Endothelial cell of umbilical vein (primary cell): Measurements from ENCODE around the gene UVSSA.

Experiments
- EZH2 ChIP-seq: IDR thresholded peaks from 2 replicates; pipeline ENCODE4 v1.6.1; 2012; ENCODE audit warnings: borderline replicate concordance, low read depth, mild to moderate bottlenecking, moderate library complexity, low read length, inconsistent platforms; ENCODE audit not compliant: severe bottlenecking
- FOS ChIP-seq: IDR thresholded peaks from 2 replicates; pipeline ENCODE4 v1.6.1; 2011; ENCODE audit warnings: mild to moderate bottlenecking, low read length, moderate library complexity, borderline replicate concordance; ENCODE audit not compliant: insufficient read depth
- JUN ChIP-seq: IDR thresholded peaks from 2 replicates; pipeline ENCODE4 v1.6.1; 2011; ENCODE audit warnings: borderline replicate concordance, low read depth; ENCODE audit not compliant: insufficient read length, insufficient read depth
- MYC ChIP-seq: IDR thresholded peaks from one replicate; pipeline ENCODE4 v1.6.1; 2011; ENCODE audit warnings: mild to moderate bottlenecking, low read depth, low read length
- POLR2A ChIP-seq: IDR thresholded peaks from 2 replicates; pipeline ENCODE4 v1.6.1; 2012; ENCODE audit warnings: low read depth, mild to moderate bottlenecking, control low read depth, low read length
- POLR2AphosphoS5 ChIP-seq: IDR thresholded peaks from 2 replicates; pipeline ENCODE4 v1.6.1; 2012; ENCODE audit warnings: low read depth, mild to moderate bottlenecking, control low read depth, low read length, moderate library complexity; ENCODE audit not compliant: insufficient read depth
- TF ChIP-seq, protein P1 (sequence below), 2 donors: IDR thresholded peaks; 1 replicate in 1 of 2; 2 replicates in 1 of 2; pipeline ENCODE4 v1.5.1; 2011; ENCODE audit warnings: low read length in 2 of 2, mild to moderate bottlenecking in 2 of 2, moderate library complexity in 2 of 2, control low read depth in 1 of 2, inconsistent platforms in 1 of 2, low read depth in 1 of 2; ENCODE audit not compliant: insufficient read depth in 1 of 2; ENCODE audit errors: extremely low read depth in 1 of 2
- TF ChIP-seq, protein P2 (sequence below): IDR thresholded peaks from 2 replicates; pipeline ENCODE4 v1.6.1; 2011; ENCODE audit not compliant: insufficient read depth, insufficient read length

DNA sequence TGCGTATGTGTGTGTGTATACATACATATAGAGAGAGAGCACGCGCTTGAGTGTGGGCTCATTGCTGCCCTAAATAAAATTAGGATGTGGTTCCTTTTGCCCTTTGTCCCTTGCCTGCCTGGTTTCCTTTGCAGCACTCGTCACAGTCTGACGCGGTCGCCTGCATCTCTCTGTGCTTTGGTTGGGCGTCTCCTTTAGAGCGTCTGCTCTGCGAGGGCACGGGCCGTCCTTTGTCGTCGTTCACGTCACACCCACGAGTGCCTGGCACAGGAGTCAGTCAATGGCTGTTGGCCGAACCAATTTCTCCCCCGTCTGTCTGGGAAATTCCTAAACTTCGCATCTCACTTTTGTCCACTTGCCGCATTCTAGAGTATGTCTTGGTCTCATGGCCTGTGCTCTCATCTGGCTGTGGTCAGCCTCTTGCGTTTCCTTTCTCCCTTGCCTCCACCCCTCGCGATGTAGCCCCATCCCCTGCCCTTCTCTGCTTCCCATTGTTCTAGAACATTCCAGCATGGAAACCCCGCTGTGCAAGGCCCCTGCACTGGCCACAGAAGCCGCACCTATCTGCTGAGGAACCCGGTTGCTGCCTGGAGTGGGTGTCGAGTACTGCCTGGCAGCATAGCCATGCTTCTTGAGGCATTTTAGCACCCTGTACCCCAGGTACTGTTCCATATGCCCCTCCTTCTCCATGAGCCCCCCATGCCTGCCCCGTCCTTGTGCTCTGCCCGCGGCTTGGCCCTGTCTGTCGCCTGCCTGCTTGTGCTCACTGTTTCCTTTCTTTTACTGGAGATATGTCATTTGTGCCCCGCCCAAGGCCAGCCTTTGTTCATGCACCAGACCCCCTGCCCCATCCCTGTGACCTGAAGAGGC is 49.3 kb upstream of the UVSSA start:
- TF ChIP-seq EZH2 (no peak), POLR2A (no peak), FOS (no peak), POLR2AphosphoS5 (no peak), JUN (no peak), MYC (no peak)
- TF ChIP-seq, protein P1, sequence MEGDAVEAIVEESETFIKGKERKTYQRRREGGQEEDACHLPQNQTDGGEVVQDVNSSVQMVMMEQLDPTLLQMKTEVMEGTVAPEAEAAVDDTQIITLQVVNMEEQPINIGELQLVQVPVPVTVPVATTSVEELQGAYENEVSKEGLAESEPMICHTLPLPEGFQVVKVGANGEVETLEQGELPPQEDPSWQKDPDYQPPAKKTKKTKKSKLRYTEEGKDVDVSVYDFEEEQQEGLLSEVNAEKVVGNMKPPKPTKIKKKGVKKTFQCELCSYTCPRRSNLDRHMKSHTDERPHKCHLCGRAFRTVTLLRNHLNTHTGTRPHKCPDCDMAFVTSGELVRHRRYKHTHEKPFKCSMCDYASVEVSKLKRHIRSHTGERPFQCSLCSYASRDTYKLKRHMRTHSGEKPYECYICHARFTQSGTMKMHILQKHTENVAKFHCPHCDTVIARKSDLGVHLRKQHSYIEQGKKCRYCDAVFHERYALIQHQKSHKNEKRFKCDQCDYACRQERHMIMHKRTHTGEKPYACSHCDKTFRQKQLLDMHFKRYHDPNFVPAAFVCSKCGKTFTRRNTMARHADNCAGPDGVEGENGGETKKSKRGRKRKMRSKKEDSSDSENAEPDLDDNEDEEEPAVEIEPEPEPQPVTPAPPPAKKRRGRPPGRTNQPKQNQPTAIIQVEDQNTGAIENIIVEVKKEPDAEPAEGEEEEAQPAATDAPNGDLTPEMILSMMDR (IDR thresholded peaks at IDR 0.05; ENCODE audit: extremely low read depth in 1 of 2, insufficient read depth in 1 of 2, low read depth in 1 of 2, low read length in 2 of 2): no peak
- TF ChIP-seq, protein P2, sequence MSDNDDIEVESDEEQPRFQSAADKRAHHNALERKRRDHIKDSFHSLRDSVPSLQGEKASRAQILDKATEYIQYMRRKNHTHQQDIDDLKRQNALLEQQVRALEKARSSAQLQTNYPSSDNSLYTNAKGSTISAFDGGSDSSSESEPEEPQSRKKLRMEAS: no peak
